DMS53 (cell line): ENCODE results near the gene PRRC2B.

Experiments
- DNase-seq: peaks from one replicate; lab custom pipeline; 2025; lab: John Stamatoyannopoulos, UW

PRRC2B gene

DNA sequence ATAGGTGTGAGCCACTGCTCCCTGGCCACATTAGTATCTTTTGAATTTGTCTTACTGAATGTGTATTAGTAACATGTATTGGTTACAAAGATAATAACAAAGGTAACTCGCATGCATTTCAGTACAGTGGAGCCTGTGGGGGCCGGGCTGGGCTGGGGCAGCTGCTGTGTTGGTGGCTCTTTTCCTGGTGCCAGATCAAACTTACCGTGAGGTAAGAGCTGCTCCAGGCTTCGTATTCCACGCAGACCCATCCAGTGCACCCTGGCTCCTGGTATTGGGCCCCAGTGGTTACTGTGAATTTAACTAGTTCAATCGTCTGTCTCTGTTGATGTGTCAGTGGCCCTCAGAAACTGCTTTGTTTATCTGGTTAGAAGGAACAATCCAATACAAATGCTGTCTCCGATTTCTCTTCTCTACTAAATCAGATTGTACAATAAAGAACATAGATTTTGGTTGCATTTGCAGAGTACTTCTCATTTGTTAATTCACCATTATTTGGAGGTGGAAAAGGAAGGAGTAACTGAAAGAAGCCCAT is 15.6 kb downstream of the PRRC2B start:
- no peak for DNase-seq

DNA sequence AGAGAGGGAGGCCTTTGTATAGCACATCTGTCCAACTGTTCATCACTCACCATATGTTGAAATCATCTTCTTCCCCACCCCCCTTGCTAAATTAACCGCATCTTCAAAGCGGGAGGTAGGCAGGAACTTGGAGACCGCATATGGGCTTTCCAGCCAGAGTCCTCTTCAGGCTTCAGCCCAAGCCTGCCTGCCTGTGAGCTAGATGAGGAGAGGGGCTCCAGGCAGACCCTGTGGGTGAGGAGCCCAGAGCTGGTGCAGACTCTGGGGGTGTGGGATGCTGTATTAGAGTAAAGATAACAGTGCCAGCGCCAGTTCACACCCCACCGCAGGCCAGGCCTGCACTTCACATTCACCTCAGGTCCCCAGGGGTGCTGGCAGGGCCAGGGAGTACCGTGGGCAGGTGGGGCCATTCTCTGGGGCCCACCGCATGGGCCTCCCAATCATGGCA is 16.2 kb downstream of the PRRC2B start:
- no peak for DNase-seq

DNA sequence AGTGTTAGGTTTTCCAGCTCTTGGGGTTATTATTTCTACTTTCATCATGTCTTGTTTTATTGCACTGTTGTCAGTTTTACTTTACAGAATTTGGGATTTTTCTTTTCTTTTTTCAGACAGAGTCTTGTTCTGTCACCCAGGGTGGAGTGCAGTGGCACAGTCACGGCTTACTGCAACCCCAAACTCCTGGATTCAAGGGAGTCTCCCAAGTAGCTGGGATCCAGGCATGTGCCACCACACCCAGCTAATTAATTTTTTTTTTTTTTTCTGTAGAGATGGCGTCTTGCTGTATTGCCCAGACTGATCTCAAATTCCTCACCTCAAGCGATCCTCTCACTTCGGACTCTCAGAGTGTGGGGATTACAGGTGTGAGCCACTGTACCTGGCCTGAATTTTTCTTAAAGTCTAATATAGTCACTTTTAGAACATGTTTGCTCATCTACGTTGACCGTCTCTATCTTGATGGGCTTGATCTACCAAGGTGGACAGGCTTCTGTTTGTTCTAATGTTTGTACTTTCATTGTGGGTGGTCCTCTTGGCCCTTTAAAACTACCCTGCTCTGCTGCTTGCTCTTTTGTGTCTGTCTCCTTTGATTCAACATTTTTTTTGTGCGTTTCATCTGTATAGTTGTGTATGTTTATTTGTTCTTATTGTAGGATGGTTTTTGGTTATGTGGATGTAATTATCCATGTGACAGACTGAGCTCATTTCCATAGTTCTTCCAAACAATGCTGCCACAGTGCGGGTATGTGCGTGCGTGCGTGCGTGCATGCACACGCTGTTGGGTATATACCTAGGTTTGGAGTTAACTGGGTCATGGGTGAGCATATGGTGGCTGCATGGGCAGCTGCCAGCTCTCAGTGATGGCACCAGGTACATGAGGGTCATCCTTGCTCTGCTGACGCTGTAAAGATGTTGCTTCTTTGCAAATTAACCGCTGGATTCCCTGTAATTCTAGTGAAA is 18.1 kb downstream of the PRRC2B start:
- DNase-seq, result no peak

DNA sequence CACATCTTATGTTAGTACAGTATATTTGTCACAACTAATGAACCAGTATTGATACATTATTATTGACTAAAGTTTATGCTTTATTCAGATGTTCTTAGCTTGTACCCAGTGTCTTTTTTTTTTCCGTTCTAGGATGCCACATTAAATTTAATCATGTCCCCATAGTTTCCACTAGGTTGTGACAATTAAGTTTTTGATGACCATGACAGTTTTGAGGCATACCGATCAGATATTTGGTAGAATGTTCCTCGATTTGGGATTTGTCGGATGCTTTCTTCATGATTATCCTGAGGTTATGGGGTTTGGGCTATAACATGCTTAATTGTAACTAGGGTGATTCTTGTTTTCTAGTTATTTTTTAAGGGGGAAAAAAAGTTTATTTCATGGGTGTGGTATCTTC is 22.6 kb downstream of the PRRC2B start:
- no peak for DNase-seq

DNA sequence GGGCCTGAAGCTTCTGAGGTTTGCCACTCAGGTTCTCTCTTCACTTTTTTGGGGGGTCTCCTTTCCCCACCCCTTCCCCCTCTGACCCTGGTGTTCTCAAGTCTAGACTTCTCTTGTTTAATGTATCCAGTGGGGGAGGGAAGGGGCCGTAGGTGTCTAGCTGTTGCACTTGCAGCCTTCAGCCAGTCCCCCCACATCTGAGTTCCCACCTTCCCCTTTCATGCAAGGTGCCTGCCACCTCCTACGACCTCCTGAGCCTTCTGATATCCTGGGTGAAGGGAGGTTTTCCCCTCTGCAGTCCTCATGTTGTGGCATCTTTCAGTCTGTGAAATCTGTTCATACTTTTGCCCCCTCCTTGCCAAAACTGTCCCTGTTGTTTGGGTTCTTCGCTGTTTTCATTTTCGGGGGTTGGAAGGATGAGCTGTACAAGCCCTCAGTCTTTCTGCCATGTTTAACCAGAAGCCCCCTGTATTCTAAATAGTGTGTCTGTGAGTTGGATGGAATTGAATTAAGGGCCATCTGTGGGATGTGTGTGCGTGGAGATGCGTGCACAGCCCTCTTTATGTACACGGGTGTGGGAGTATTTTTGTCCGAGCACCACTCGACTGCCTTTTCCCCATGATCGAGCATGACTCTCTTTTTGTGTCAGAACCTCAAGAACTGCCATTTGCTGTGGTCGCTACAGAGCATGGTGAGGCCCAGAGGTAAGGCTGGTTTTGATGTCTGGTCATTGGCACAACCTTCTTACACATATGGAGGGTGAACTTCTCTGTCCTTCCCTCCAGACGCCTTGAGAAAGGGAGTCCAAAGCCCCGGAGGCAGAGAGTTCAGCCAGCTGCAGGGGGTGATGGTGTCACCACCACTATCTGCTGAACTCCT is 23.6 kb downstream of the PRRC2B start:
- DNase-seq, result peak; percentile 70

- peak; percentile 93 for DNase-seq
Measured at GRCh38 chr9:131418143-131419025, 24.5 kb downstream of the PRRC2B start.

- DNase-seq, result peak; percentile 46
Measured at GRCh38 chr9:131419026-131419614, 25.2 kb downstream of the PRRC2B start.

- DNase-seq, result no peak
Measured at GRCh38 chr9:131419716-131420115, 25.8 kb downstream of the PRRC2B start.

DNA sequence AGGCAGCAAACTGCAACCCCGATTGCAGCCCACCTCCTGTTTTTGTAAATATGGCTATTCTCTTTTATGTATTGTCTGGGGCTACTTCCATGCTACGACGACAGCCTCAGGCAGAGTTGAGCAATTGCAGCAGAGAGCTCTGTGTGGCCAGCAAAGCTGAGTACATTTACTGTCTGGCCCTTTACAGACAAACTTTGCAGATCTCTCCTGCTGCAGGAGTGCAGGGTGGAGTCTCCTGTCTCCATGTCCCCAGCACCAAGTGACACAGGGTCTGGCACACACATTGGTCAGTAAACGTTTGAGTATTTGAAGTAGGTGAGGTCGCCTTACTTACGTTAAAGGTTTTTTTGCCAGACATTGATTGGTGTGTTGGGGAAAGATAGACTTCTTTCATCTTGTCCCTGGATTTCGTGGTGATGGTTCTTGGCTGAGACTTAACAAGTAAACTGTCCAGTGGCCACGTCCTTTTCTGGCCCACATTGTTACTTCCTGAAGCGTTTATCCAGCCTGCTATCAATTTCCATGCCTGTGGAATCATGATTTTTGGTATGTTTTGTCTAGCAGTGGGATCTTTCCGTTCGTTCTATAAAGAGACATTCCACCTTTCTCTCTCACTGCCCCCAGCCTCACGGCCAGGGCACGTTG is 27.2 kb downstream of the PRRC2B start:
- DNase-seq, result peak; percentile 16

DNA sequence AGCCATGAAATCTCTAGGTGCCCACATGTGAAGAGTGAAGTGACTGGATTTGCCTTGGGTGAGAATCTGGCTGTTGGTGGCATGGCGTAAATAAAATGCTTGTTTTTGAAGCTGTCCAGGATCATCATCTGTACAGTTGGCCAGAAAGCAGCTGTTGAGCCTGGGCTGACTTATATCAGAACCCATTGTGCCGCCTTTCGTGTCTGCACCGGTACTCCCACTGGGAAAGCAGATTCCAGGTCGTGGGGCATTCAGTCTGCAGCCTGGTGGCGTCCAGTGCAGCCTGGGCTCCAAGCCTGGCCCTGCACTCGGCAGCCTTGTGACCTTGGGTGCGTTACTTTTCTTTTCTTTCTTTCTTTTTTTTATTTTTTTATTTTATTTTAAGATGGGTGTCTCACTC is 27.8 kb downstream of the PRRC2B start:
- no peak for DNase-seq

DNA sequence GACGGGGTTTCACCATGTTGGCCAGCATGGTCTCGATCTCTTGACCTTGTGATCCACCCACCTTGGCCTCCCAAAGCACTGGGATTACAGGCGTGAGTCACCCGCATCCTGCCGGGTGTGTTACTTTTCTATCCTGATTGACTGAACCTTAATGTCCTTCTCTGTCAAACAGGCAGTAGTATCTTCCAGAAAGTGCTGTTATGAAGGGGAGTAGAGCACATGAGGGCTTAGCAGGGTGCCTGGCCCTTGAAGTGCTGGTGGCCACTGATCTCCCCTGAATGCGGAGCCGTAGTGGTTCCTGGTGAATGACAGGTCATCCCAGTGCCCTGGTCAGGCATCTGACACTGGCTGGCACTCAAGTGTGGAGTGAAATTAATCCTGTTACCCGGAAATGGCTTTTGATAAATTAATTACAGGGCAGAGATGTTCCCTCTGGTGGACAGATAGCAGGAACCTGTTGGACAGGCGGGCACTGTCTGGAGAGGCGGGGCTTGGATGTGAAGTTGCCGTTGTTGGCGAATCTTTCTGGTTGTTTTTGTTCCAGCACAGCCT is 28.4 kb downstream of the PRRC2B start:
- DNase-seq, result peak; percentile 91

DNA sequence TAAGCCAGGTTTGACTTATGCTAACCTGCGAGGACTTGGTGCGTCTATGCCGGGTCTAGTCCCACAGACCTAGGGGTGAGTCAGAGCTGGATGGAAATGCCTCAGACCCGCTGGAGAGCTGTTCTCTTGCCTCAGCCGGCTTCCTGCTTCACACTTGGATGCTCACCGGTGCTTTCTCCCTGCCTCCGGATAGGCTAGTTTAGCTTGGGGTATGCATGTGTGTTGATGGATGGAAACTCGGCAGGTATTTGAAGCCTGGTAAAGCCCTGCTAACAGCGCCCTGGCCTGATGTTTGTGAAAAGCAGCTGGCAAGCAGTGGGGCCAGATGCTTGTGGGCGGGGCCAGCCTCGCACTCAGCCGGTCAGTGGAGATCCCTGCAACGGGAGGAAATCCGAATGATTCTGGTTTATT is 29.3 kb downstream of the PRRC2B start:
- DNase-seq, result peak; percentile 97

GRCh38 chr9:131426545-131426944 is 32.7 kb downstream of the PRRC2B start:
- no peak for DNase-seq

- DNase-seq, result no peak
Measured at GRCh38 chr9:131429121-131430012, 35.5 kb downstream of the PRRC2B start.

DNA sequence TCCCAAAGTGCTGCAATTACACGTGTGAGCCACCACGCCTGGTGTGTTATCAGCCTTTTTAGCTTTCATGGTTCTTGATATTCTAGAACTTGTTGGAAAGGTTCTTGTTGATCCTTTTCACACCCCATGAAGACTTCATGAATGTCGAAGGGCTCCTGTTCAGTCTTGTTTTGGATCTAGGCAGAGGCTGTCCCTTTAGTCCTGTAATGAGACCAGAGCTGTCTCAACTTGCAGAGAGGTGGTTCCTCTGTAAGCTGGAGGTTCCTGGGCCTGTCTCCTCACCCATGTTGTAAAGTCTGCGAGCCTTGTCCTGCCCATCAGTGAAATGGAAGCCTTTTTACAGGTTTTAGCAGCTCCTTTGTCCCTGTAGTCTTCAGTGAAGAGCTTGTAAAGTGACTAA is 38.2 kb downstream of the PRRC2B start:
- DNase-seq, result no peak

GRCh38 chr9:131432597-131433301 is 38.9 kb downstream of the PRRC2B start:
- DNase-seq, result no peak

DNA sequence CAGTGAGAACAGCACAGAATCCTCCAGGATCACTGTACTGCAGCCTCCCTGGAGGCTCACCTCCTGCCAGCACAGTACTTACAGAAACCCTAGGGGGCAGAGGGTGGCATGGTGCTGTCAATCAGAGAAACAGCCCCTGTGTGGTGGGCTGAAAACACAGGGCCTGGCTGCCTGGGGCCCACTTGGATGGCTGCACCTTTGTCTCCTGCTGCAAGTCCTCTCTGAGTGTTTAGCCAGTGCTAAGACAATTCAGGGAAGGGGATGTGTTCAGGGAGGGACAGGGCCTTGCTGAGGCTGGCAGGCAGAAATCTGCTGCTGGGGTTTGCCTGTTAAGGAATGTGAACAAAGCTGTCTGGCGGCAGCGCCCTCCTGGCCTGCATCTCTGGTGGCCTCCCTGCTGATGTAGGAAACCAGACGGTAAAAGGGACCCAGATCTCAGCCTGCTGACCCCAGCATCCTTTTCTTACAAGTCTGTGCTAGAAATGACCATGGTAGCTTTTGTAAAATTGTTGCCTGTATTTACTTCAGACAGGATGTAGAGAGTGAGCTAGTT is 39.5 kb downstream of the PRRC2B start:
- DNase-seq, result no peak

- DNase-seq, result no peak
Measured at GRCh38 chr9:131434673-131435072, 40.8 kb downstream of the PRRC2B start.
